PFSK-1 (cell line): ENCODE results near the gene APH1B. TPM values are rescaled to one million over a fixed set of nuclear protein-coding genes. Genes with fewer than 3 reads are reported as not detected.

Source experiments
- FOXP2 ChIP-seq: optimal IDR thresholded peaks from 2 replicates; pipeline ENCODE3; 2011; ENCODE audit warnings: borderline replicate concordance, control low read depth, inconsistent platforms; ENCODE audit not compliant: insufficient read depth; ENCODE audit errors: extremely low read length, extremely low read depth
- POLR2AphosphoS5 ChIP-seq: IDR thresholded peaks from 2 replicates; pipeline ENCODE4 v1.6.1; 2012; ENCODE audit warnings: low read depth, mild to moderate bottlenecking, control low read depth, low read length, moderate library complexity
- SIN3A ChIP-seq: IDR thresholded peaks from 2 replicates; pipeline ENCODE4 v1.6.1; 2012; ENCODE audit warnings: mild to moderate bottlenecking, low read length, moderate library complexity, borderline replicate concordance; ENCODE audit not compliant: insufficient read depth
- TAF1 ChIP-seq: IDR thresholded peaks from 2 replicates; pipeline ENCODE4 v1.6.1; 2012; ENCODE audit warnings: low read length, control low read depth, borderline replicate concordance; ENCODE audit not compliant: insufficient read depth
- polyA plus RNA-seq: library from polyadenylated mRNA; unstranded; fragments of >200 nt; gene quantifications from one replicate; pipeline ENCODE4 v1.2.1, GENCODE V29; 2012; ENCODE audit warnings: low read depth, missing spikeins; ENCODE audit not compliant: insufficient read length
- TF ChIP-seq, protein P1 (sequence below), 2 experiments: IDR thresholded peaks; 2 replicates each; pipeline versions ENCODE4 v1.6.1 to v1.8.0; 2011 to 2012; ENCODE audit warnings: low read depth in 2 of 2, low read length in 2 of 2, control low read depth in 1 of 2, inconsistent platforms in 1 of 2, mild to moderate bottlenecking in 1 of 2, moderate library complexity in 1 of 2; ENCODE audit not compliant: insufficient read depth in 1 of 2

Gene APH1B
- 6.0 TPM for polyA plus RNA-seq

DNA sequence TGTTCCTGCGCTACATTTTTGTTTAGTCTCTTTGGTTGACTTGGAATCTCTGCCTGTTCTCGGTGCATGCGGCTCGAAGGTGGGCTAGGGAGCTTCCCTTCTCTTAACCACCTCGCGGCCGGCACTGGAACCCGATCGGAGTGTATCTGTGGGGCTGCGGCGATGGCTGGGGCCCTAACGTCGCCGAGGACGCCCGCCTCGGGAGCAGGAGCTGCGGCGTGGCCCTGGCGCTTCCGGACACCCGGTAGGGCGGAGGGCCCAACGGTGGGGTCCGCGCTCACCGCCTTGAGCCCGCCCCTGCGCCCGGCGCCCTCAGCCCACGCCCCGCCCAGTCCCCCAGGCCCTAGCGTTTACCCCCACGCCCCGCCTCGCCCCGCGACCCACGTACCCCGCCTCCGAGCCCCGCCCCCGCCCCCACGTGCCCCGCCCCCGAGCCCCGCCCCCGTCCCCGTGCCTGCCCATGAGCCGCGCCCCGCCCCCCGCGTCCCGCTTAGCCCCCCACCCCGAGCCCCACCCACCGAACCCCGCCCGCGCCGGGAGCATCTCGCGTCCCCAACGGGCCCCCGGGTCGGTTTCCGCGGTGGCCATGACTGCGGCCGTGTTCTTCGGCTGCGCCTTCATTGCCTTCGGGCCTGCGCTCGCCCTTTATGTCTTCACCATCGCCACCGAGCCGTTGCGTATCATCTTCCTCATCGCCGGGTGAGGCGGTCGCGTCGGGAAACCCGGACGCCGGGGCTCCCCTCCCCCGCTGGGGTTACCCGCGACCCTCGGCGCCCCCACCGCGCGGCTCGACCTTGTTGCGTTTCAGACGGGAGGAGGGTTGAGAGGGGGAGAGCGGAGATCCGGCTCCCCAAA, at the start of gene APH1B:
TSS of gene APH1B (plus strand) at position 568 of the 855 bp plus-strand sequence. CDS start at position 587, 19 bp downstream.
- no peak for TF ChIP-seq TAF1
- TF ChIP-seq SIN3A = peak; percentile 25; the same call in 1 of the 2 replicates
- TF ChIP-seq, protein P1, sequence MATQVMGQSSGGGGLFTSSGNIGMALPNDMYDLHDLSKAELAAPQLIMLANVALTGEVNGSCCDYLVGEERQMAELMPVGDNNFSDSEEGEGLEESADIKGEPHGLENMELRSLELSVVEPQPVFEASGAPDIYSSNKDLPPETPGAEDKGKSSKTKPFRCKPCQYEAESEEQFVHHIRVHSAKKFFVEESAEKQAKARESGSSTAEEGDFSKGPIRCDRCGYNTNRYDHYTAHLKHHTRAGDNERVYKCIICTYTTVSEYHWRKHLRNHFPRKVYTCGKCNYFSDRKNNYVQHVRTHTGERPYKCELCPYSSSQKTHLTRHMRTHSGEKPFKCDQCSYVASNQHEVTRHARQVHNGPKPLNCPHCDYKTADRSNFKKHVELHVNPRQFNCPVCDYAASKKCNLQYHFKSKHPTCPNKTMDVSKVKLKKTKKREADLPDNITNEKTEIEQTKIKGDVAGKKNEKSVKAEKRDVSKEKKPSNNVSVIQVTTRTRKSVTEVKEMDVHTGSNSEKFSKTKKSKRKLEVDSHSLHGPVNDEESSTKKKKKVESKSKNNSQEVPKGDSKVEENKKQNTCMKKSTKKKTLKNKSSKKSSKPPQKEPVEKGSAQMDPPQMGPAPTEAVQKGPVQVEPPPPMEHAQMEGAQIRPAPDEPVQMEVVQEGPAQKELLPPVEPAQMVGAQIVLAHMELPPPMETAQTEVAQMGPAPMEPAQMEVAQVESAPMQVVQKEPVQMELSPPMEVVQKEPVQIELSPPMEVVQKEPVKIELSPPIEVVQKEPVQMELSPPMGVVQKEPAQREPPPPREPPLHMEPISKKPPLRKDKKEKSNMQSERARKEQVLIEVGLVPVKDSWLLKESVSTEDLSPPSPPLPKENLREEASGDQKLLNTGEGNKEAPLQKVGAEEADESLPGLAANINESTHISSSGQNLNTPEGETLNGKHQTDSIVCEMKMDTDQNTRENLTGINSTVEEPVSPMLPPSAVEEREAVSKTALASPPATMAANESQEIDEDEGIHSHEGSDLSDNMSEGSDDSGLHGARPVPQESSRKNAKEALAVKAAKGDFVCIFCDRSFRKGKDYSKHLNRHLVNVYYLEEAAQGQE (IDR thresholded peaks at IDR 0.05; ENCODE audit: insufficient read depth in 1 of 2, low read depth in 2 of 2, low read length in 2 of 2) = no peak
- peak; percentile 11 for TF ChIP-seq FOXP2
- TF ChIP-seq POLR2AphosphoS5 = 0 out of 2 replicates have a peak, but pooled peaks have one; percentile 52

DNA sequence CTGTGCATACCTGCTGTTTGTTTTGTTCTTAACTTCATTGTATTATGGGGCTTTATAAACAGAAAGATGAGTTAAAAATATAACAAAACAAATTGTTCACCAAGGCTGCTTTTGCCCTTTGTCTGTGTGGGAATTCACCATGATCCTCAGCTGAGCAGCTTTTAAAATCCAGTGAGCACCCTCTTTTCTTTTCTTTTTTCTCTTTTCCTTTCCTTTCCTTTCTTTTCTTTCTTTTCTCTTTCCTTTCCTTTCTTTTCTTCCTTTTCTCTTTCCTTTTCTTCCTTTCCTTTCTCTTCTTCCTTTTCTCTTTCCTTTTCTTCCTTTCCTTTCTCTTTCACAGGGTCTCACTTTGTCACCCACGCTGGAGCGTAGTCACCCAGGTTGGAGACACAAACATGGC, 49.7 kb upstream of the APH1B start:
- no peak for TF ChIP-seq FOXP2
- TF ChIP-seq TAF1 = no peak
- no peak for TF ChIP-seq POLR2AphosphoS5
- TF ChIP-seq SIN3A = no peak
- TF ChIP-seq, protein P1 (IDR thresholded peaks at IDR 0.05; ENCODE audit: insufficient read depth in 1 of 2, low read depth in 2 of 2, low read length in 2 of 2) = no peak

DNA sequence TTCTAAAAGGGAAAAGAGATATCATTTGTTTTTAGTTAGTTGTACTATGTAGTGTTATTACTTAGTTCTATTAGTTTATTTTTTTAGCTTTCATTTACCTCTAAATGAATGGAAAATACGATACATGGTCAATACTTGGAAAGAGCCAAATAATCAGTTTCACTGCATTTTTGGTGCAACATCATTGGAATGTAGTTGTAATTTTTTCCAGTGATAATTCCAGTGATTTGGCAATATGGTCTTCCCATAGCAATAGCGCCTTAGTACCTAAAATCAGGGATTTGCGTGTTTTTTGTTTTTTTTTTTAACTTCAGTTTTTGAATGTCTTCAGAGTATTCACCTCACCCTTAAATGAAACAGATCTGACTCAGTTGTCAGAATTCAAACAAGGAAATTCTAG, 46.2 kb upstream of the APH1B start:
- TF ChIP-seq SIN3A (no peak), FOXP2 (no peak), POLR2AphosphoS5 (no peak), TAF1 (no peak)
- TF ChIP-seq, protein P1 (IDR thresholded peaks at IDR 0.05; ENCODE audit: insufficient read depth in 1 of 2, low read depth in 2 of 2, low read length in 2 of 2) = no peak

DNA sequence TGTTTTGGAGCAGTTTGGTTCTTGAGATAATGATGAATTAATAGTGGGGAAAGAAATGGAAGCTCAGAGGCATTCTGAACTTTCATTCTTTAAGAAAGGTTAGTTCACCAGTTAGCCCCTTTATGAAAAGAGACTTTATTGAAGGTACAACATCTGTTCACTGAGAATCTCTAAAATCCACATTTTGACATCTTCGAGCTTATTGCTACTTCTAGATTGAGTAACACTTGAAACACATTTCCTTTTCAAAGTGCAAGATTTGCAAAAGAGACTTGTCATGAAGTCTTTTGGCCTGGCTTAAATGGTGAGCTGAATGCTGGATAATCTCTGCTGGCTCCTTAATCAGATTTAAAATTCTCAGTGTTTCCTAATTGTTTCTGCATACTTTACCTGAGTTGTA, 45.7 kb upstream of the APH1B start:
- TF ChIP-seq FOXP2 (no peak), SIN3A (no peak), TAF1 (no peak), POLR2AphosphoS5 (no peak)
- TF ChIP-seq, protein P1 (IDR thresholded peaks at IDR 0.05; ENCODE audit: insufficient read depth in 1 of 2, low read depth in 2 of 2, low read length in 2 of 2) = no peak
